K562 (cell line): ENCODE results near the gene CLIC5. TPM values are rescaled to one million over a fixed set of nuclear protein-coding genes. Genes with fewer than 3 reads are reported as not detected.

ENCODE experiments used
- FOXK1 ChIP-seq: sonication (generic); formaldehyde crosslinking; IDR thresholded peaks from 2 replicates; pipeline ENCODE4 v1.8.0; 2022; ENCODE audit warnings: missing genetic modification reagents, mild to moderate bottlenecking, borderline replicate concordance
- FOXM1 ChIP-seq, 2 experiments: fragments of 450-650 bp in 1 of 2; sonication (generic) in 1 of 2; formaldehyde crosslinking in 1 of 2; IDR thresholded peaks; 2 replicates each; pipeline versions ENCODE4 v1.6.1 to v1.9.0; 2017 to 2022; ENCODE audit warnings: low read depth in 2 of 2, mild to moderate bottlenecking in 2 of 2, missing genetic modification reagents in 1 of 2, moderate library complexity in 1 of 2
- ZBTB34 ChIP-seq: fragments of 250-450 bp; sonication (Bioruptor Pico); IDR thresholded peaks from 2 replicates; pipeline ENCODE4 v1.8.0; 2021; ENCODE audit warnings: mild to moderate bottlenecking, moderate library complexity
- ZEB2 ChIP-seq: fragments of 450-650 bp; IDR thresholded peaks from 2 replicates; pipeline ENCODE4 v1.6.1; 2016
- polyA plus RNA-seq, 8 experiments: library from polyadenylated mRNA; depleted of rRNA in 4 of 8; stranded (reverse) in 5 of 8; unstranded in 3 of 8; fragments of >200 nt; fragmentation: Nextera tagmentation in 2 of 8; fragmentation: Illumina TruSeq in 1 of 8; extraction: Ambion mirVana in 2 of 8; extraction: Trizol in 1 of 8; gene quantifications; 2 replicates each; pipeline versions ENCODE4 v1.2.1 to v1.2.3, GENCODE V29; 2011 to 2014; ENCODE audit warnings: inconsistent platforms in 1 of 8, missing spikeins in 1 of 8
- total RNA-seq, 7 experiments: library from RNA; depleted of rRNA in 6 of 7; stranded (reverse); fragments of >200 nt in 6 of 7; fragmentation: Illumina TruSeq in 2 of 7; extraction: Trizol in 2 of 7; gene quantifications; 2 replicates each; pipeline versions ENCODE4 v1.2.1 to v1.2.3, GENCODE V29; 2011 to 2021; ENCODE audit warnings: low replicate concordance in 1 of 7
- TF ChIP-seq, protein P1 (sequence below), 2 experiments: fragments of 450-650 bp in 1 of 2; sonication (generic) in 1 of 2; formaldehyde crosslinking in 1 of 2; IDR thresholded peaks; 2 replicates each; pipeline versions ENCODE4 v1.7.1 to v1.9.0; 2016 to 2022; ENCODE audit warnings: inconsistent platforms in 1 of 2, mild to moderate bottlenecking in 1 of 2, missing genetic modification reagents in 1 of 2
- TF ChIP-seq, protein P2 (sequence below): sonication (generic); formaldehyde crosslinking; IDR thresholded peaks from 2 replicates; pipeline ENCODE4 v1.5.0; 2020; ENCODE audit warnings: missing genetic modification reagents

Gene CLIC5
- total and polyA plus RNA-seq, 9 of the 15 experiments (the other 6 are each of a cell fraction or from before 2014, with no cell fraction given), result 0.31 TPM; not detected in 8

DNA sequence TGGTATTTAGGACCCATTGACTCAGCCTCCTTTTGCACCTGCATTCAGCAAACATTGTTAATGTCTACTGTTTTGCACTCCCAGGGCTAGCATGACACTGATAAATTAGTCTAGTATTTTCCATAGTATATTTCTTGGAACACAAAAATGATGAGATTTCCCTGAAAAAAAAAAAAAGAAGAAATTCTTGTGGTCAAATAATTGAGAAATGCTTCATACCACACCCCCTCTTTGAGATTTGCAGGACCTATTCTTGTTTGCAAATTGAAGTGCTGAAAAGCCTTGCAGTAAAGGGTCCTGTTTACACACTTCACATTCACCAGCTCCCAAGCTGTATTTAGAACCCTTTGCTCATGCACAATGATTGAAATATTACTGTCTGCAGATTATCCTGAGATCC, 36.3 kb upstream of the CLIC5 start (continued):
- TF ChIP-seq, protein P1, sequence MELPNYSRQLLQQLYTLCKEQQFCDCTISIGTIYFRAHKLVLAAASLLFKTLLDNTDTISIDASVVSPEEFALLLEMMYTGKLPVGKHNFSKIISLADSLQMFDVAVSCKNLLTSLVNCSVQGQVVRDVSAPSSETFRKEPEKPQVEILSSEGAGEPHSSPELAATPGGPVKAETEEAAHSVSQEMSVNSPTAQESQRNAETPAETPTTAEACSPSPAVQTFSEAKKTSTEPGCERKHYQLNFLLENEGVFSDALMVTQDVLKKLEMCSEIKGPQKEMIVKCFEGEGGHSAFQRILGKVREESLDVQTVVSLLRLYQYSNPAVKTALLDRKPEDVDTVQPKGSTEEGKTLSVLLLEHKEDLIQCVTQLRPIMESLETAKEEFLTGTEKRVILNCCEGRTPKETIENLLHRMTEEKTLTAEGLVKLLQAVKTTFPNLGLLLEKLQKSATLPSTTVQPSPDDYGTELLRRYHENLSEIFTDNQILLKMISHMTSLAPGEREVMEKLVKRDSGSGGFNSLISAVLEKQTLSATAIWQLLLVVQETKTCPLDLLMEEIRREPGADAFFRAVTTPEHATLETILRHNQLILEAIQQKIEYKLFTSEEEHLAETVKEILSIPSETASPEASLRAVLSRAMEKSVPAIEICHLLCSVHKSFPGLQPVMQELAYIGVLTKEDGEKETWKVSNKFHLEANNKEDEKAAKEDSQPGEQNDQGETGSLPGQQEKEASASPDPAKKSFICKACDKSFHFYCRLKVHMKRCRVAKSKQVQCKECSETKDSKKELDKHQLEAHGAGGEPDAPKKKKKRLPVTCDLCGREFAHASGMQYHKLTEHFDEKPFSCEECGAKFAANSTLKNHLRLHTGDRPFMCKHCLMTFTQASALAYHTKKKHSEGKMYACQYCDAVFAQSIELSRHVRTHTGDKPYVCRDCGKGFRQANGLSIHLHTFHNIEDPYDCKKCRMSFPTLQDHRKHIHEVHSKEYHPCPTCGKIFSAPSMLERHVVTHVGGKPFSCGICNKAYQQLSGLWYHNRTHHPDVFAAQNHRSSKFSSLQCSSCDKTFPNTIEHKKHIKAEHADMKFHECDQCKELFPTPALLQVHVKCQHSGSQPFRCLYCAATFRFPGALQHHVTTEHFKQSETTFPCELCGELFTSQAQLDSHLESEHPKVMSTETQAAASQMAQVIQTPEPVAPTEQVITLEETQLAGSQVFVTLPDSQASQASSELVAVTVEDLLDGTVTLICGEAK (IDR thresholded peaks at IDR 0.05), result no peak
- TF ChIP-seq, protein P1 (CRISPR knock-in tag; IDR thresholded peaks at IDR 0.05), result no peak
- TF ChIP-seq FOXK1 (CRISPR knock-in tag) (no peak), FOXM1 (IDR thresholded peaks at IDR 0.05; ENCODE audit: low read depth) (no peak), FOXM1 (CRISPR knock-in tag; IDR thresholded peaks at IDR 0.05; ENCODE audit: low read depth) (no peak), ZBTB34 (CRISPR knock-in tag) (no peak), ZEB2 (no peak)
- TF ChIP-seq, protein P2, sequence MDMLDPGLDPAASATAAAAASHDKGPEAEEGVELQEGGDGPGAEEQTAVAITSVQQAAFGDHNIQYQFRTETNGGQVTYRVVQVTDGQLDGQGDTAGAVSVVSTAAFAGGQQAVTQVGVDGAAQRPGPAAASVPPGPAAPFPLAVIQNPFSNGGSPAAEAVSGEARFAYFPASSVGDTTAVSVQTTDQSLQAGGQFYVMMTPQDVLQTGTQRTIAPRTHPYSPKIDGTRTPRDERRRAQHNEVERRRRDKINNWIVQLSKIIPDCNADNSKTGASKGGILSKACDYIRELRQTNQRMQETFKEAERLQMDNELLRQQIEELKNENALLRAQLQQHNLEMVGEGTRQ (CRISPR knock-in tag), result no peak
